Measurements from ENCODE around the gene MEIKIN. TPM values are rescaled to one million over a fixed set of nuclear protein-coding genes. Genes with fewer than 3 reads are reported as not detected.

Gene MEIKIN
- total and polyA plus RNA-seq, 4 donors = 0.42 to 0.51 TPM; not detected in 2

- TF ChIP-seq, protein P1, sequence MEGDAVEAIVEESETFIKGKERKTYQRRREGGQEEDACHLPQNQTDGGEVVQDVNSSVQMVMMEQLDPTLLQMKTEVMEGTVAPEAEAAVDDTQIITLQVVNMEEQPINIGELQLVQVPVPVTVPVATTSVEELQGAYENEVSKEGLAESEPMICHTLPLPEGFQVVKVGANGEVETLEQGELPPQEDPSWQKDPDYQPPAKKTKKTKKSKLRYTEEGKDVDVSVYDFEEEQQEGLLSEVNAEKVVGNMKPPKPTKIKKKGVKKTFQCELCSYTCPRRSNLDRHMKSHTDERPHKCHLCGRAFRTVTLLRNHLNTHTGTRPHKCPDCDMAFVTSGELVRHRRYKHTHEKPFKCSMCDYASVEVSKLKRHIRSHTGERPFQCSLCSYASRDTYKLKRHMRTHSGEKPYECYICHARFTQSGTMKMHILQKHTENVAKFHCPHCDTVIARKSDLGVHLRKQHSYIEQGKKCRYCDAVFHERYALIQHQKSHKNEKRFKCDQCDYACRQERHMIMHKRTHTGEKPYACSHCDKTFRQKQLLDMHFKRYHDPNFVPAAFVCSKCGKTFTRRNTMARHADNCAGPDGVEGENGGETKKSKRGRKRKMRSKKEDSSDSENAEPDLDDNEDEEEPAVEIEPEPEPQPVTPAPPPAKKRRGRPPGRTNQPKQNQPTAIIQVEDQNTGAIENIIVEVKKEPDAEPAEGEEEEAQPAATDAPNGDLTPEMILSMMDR (IDR thresholded peaks at IDR 0.05; ENCODE audit: low read depth, low read length, missing input control) = no peak
- no peak for TF ChIP-seq RAD21 (IDR thresholded peaks at IDR 0.05)
- TF ChIP-seq GABPA (IDR thresholded peaks at IDR 0.05 in 1 of 2, conservative IDR thresholded peaks at IDR 0.05 in 1 of 2) = no peak
These were observed 40.9 kb upstream of the MEIKIN start (continued) for GRCh38 chr5:131986161-131986912.

DNA sequence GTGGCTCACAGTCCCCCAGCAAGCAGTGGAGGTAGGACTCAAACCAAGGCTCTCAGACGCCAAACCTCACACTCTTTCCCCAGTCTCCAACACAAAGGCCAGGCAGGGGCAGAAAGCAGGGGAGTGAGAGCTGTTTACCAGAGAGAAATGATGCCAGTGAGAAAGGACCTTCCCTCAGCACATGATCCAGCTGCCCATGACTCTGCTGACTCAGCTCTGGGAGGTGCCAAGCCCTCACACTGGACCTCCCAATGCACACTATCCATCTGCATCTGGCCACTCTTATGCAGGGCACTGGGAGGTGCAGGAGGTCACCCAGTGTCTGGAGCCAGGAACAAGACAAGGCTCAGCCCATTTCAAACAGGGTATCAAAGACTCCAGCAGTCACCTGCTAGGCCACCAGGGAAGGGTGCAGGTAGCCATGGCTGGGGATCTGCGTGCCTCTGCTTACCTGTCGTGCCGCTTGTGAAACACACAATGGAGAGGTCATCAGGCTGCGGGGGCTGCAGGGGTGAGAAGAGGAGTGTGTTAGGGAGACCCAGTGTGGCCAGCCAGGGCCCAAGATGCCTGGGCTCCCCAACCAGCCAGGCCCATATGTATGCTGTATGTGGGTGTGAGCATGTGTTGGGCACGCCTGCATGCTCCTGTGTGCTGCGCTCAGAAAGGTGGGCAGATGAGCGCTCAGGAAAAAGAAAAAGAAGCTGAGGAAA, 39.6 kb upstream of the MEIKIN start:
- H3K4me1 ChIP-seq (ENCODE audit: control insufficient read depth in 4 of 4, insufficient read depth in 4 of 4, low read length in 3 of 4) = no peaks in the 10 kb centered on the region
- no peak overlapping the region for H3K4me3 ChIP-seq (ENCODE audit: low read depth in 1 of 3, low read length in 3 of 3)
- DNase-seq (ENCODE audit: low spot score) = no peak
- H3K27me3 ChIP-seq (ENCODE audit: control insufficient read depth in 4 of 4, insufficient read depth in 4 of 4, low read length in 3 of 4) = no peaks in the 10 kb centered on the region
- WGBS = 96% methylated on average over 8 of the region's 8 CpGs
- H3K27ac ChIP-seq (ENCODE audit: low read depth in 1 of 2, low read length in 2 of 2) = no peak overlapping the region
- H3K36me3 ChIP-seq (ENCODE audit: control insufficient read depth in 4 of 4, insufficient read depth in 3 of 4, low read depth in 1 of 4, low read length in 3 of 4) = no peaks in the 10 kb centered on the region
- H3K9ac ChIP-seq (ENCODE audit: low read depth in 1 of 2, low read length in 2 of 2) = no peak overlapping the region
- TF ChIP-seq EGR1 (IDR thresholded peaks at IDR 0.05; ENCODE audit: low read depth in 2 of 2) = no peak
- no peak for TF ChIP-seq GABPA (IDR thresholded peaks at IDR 0.05 in 1 of 2, conservative IDR thresholded peaks at IDR 0.05 in 1 of 2)
- no peak for TF ChIP-seq JUND (IDR thresholded peaks at IDR 0.05)
- TF ChIP-seq ZBTB33 (IDR thresholded peaks at IDR 0.05) = no peak
- TF ChIP-seq HNF4A (conservative IDR thresholded peaks at IDR 0.05) = no peak
- no peak for TF ChIP-seq FOXA1 (IDR thresholded peaks at IDR 0.05)
- TF ChIP-seq NR2F2 (IDR thresholded peaks at IDR 0.05) = no peak
- TF ChIP-seq, protein P1 (IDR thresholded peaks at IDR 0.05; ENCODE audit: low read depth, low read length, missing input control) = no peak
- no peak for TF ChIP-seq YY1 (IDR thresholded peaks at IDR 0.05)
- TF ChIP-seq RXRA (IDR thresholded peaks at IDR 0.05) = no peak
- no peaks in the 10 kb centered on the region for H3K9me3 ChIP-seq (ENCODE audit: control insufficient read depth in 4 of 4, low read length in 3 of 4)

- no peaks in the 10 kb centered on the region for H3K27me3 ChIP-seq (ENCODE audit: control insufficient read depth in 4 of 4, insufficient read depth in 4 of 4, low read length in 3 of 4)
- H3K4me1 ChIP-seq (ENCODE audit: control insufficient read depth in 4 of 4, insufficient read depth in 4 of 4, low read length in 3 of 4) = no peaks in the 10 kb centered on the region
- H3K9ac ChIP-seq (ENCODE audit: low read depth in 1 of 2, low read length in 2 of 2) = no peak overlapping the region
- no peak overlapping the region for H3K27ac ChIP-seq (ENCODE audit: low read depth in 1 of 2, low read length in 2 of 2)
- 81% methylated on average over 2 of the region's 2 CpGs for WGBS
- H3K4me3 ChIP-seq (ENCODE audit: low read depth in 1 of 3, low read length in 3 of 3) = no peak overlapping the region
- no peaks in the 10 kb centered on the region for H3K36me3 ChIP-seq (ENCODE audit: control insufficient read depth in 4 of 4, insufficient read depth in 3 of 4, low read depth in 1 of 4, low read length in 3 of 4)
- DNase-seq (ENCODE audit: low spot score) = no peak
- TF ChIP-seq, protein P2, sequence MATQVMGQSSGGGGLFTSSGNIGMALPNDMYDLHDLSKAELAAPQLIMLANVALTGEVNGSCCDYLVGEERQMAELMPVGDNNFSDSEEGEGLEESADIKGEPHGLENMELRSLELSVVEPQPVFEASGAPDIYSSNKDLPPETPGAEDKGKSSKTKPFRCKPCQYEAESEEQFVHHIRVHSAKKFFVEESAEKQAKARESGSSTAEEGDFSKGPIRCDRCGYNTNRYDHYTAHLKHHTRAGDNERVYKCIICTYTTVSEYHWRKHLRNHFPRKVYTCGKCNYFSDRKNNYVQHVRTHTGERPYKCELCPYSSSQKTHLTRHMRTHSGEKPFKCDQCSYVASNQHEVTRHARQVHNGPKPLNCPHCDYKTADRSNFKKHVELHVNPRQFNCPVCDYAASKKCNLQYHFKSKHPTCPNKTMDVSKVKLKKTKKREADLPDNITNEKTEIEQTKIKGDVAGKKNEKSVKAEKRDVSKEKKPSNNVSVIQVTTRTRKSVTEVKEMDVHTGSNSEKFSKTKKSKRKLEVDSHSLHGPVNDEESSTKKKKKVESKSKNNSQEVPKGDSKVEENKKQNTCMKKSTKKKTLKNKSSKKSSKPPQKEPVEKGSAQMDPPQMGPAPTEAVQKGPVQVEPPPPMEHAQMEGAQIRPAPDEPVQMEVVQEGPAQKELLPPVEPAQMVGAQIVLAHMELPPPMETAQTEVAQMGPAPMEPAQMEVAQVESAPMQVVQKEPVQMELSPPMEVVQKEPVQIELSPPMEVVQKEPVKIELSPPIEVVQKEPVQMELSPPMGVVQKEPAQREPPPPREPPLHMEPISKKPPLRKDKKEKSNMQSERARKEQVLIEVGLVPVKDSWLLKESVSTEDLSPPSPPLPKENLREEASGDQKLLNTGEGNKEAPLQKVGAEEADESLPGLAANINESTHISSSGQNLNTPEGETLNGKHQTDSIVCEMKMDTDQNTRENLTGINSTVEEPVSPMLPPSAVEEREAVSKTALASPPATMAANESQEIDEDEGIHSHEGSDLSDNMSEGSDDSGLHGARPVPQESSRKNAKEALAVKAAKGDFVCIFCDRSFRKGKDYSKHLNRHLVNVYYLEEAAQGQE (IDR thresholded peaks at IDR 0.05) = no peak
- no peaks in the 10 kb centered on the region for H3K9me3 ChIP-seq (ENCODE audit: control insufficient read depth in 4 of 4, low read length in 3 of 4)
These were observed 37.8 kb upstream of the MEIKIN start for GRCh38 chr5:131983244-131983771.
